Left ventricle myocardium superior (tissue), 1 donor: ENCODE measurements around the gene KCNIP1. TPM values are rescaled to one million over a fixed set of nuclear protein-coding genes. Genes with fewer than 3 reads are reported as not detected.

ENCODE experiments used
- ATAC-seq: fragments of 200-7000 bp; cut with Tn5 transposase; one replicate; pipeline ENCODE4 v1.9.1; 2020; ENCODE audit warnings: mild to moderate bottlenecking, moderate library complexity
- DNase-seq: peaks from one replicate; pipeline ENCODE4 v3.0.0-alpha.2; 2020
- intact Hi-C: fragments of 100-400 bp; cut with micrococcal nuclease; formaldehyde crosslinking; loops from one replicate; pipeline ENCODE4 v1.11.0; 2022
- total RNA-seq: library from RNA; stranded (reverse); fragmentation: NEBNext Ultra II Directional; extraction: Animal tissue kit (Norgen Biotek cat#: 25700); gene quantifications from one replicate; pipeline ENCODE4 v1.2.1, GENCODE V29; 2021
- donor health status: DM: no; HTN: yes; CAD: no; lungs with severe emphysema.

The KCNIP1 gene
- total RNA-seq, 1 donor from 2014 or later, result 0.20 TPM

DNA sequence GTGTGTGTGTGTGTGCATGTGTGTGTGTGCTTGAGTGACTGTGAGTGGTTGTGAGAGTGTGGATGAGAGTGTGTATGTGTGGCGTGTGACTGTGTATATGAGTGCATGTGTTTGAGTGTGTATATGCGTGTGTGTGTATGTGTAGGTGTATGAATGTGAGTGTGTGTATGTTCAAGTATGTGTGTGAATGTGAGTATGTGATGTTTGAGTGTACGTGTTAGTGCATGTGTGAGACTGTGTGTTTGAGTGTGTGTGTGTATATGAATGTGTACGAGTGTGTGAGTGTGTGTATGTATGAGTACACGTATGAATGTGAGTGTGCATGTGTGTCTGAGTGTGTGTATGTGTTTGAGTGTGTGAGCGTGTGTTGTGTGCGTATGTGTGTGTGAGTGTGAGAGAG lies 47.8 kb downstream of the KCNIP1 start:
- DNase-seq (no peak), ATAC-seq (no peak)
- intact Hi-C loops, result no loop called here

DNA sequence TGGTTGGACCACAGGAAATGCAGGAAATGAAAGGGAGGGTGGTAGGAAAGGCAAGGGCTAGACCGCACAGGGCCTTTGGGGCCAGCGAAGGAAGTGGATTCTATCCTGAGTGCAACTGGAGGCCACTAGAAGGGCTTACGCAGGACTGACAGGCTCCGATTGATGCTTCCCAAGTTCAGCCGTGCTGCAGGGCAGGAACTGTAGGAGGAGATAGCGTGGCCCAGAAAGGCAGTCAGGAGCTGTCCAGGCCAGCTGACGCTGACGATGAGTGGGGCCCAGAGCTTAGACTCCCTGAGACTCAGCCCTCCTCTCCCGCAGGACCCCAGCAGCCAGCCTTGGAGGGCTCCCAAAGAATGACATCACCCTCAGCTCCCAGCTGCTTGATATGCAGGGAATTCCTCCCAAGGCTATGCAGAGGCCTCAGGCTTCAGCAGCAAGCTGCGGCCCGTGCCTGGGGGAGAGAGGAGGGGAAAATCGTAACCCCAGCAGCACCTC lies 48.8 kb downstream of the KCNIP1 start:
- intact Hi-C loops, result no loop called here
- ATAC-seq (peak; percentile 97), DNase-seq (peak; percentile 85)

DNA sequence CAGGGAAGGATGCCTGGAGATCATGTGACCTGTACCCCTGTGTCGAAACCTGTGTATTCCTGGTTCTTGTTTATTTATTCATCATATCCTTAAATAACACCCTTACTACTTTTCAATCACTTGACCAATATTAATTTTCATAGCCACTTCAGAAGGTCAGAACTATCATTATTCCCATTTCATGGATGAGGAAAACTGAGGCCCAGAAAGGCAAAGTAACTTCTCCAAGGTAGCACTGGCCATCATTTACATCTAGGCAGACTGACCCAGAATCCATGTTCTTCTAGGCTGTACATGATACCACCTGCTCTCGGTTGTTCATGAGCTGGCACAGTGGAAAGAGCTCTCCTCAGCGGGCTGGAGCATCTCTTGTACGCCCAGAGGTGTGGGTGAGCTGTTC lies 49.4 kb downstream of the KCNIP1 start:
- no peak for ATAC-seq
- intact Hi-C loops, result no loop called here
- DNase-seq, result no peak

DNA sequence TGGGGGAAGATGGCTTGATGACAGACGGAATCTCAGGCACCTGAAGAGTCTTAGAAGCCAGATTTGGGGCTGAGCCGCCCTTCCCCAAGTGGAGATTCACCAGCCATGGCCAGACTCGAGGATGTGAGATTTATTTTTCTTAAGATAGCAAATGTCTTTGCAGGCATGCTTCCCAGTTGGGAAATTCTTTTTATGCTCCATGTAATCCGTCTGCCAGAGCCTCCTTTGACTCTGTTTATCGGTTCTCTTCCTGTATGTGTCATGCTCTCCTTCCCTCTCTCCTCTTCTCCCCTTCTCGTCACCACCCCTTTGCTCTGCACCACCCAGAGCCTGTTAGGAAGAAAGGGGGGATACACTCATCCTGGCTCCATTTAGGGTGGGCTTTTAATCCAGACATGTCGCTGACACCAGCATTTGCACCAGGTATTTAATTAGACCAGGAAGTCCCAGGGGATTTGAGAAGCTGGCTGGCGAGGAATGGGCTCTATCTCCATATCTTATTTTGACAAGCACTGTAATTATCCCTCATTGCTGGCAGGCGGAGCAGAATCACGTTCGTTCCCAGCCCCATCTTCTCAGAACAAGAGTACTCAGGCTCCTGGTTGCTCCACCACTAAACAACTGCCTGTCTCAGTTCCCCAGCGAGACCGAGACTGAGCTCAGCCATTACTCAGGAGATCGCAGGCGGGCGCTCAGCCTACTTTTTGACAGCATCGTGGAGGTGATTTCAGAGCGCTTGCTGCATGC lies 50.9 kb downstream of the KCNIP1 start:
- DNase-seq (peak; percentile 51), ATAC-seq (peak; percentile 66)
- intact Hi-C loops, result no loop called here

DNA sequence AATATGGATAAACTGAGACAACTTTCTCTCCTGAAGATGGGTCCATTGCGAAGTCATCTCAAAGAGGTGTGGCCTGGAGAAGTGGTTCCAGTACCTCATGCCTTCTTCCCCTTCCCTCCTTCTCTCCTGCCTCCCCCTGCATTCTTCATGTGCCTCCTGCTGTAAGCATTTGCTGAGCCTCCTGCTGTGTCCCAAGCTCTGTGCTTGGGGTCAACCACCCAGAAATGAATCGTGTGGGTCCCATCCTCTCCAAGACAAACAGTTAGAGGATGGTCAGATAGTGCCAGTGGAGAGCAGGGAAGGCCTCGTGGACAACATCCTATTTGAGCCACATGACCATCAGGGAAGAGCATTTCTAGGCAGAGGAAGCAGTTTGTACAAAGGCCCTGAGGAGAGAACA lies 53.5 kb downstream of the KCNIP1 start:
- ATAC-seq (no peak), DNase-seq (no peak)
- intact Hi-C loops, result no loop called here

DNA sequence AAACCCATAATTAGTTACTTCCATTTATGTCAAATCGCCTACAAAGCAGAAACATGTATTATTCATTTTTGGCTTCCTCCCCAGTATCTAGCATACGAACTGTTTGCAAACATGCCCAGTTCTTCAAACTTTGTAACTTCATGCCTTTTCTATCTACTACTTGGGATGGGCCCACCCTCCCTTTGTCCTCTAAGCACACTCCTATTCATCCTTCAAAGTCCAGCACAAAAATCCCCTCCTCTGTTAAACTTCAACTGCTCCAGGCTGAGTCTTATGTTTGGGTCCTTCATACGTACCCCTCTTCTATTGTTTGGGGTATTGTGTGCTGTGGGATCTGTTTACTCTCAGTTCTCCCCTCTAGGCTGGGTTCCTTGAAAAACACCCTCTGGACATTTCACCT lies 55.5 kb downstream of the KCNIP1 start:
- ATAC-seq, result no peak
- intact Hi-C loops, result no loop called here
- no peak for DNase-seq

DNA sequence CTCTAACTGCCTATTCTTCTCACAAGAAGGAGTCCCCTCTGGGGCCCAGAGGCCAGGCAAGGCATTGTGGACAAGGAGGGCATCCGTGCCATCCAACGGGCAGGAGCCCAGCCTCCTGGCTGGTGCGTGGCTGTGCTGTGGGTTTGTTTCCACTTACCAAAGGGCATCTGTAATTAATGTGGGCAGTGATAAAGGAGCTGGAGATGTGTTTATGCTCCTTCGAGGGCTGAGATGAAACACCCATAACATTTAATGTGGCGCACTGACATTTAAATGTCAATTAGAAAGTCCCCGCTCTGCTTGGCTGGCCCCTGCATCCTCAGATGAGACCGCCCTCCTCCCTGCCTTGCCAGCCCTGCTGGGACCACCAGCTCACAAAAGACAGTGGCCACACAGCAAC lies 57.1 kb downstream of the KCNIP1 start:
- DNase-seq (no peak), ATAC-seq (no peak)
- intact Hi-C loops, result no loop called here

DNA sequence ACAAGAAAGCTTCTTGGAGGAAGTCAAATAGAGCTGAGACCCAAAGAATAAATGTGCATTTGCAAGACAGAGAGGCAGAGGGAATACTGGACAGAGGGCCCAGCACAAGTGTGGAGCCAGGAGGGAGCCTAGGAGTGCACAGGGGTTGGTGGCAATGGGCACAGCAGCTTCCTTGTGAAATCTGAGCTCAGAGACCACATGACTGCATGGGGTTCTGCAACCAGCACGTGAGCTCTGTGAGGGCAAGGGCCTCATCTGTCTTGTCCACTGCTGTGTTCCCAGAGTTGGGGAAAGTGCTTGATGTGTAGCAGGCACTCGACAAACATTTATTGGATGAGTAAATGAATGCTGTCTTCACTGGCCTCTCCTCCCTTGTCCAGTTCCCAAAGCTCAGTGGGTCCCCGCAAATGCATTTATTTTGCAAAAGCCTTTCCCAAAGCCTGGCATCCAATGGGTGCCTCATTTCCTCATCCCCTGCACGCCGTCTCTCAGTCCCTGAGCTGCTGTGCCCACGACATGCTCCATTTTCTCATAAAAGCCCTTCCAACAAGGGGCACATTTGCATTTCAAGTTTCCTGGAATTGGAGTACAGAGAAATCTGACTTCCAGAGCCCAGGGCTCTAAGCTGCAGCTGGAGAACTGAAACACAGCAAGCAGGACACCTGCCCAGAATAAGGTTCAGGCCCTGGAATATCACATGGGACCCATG lies 58.5 kb downstream of the KCNIP1 start:
- ATAC-seq (no peak), DNase-seq (no peak)
- intact Hi-C loops, result no loop called here

DNA sequence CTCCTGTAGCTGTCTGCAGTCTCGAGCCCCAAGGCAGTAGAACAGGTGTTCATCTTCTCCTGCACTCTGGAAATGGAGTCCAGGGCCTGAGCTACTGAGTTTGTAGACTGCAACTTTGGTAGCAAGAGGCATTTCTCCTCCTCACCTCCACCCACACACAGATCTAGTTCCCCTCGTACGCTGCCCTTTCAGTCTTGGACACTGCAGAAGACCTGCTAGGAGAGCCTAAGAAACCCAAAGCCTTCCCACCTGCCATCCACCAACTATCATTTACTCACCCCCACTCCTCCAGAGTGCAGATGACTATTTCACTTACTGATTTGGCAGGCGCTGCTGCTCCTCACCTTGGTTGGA lies 59.0 kb downstream of the KCNIP1 start:
- no peak for DNase-seq
- no peak for ATAC-seq
- intact Hi-C loops, result no loop called here

DNA sequence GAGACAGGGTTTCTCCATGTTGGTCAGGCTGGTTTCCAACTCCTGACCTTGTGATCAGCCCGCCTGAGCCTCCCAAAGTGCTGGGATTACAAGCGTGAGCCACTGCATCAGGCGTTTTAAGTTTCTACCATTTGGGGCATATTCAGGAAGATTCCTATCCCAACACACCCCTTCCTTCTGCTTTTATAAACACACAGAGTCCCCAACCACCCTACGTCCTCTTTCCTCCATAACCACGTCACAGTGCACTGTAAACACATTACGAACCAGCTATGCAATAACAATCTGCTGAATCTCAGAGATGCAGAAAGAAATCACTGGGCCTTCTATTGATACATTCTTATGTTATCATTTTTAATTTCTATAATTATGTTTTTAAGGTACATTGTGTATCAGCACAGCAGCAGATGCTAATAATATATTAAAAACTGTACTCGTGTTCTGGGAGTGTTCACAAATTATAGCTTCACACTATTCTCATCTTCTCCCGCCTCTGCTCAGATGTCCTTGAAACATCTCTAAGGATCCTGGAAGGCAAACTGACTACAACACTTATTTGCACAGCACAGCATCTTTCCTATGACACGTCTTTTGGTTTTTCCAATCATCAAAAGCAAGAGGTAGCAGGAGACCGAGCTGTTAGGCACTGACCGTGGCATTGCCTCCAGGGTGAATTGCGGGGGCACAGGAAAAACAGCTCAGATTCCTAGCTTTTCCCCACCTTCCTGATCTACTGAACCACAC lies 60.2 kb downstream of the KCNIP1 start:
- ATAC-seq (no peak), DNase-seq (no peak)
- intact Hi-C loops, result no loop called here

DNA sequence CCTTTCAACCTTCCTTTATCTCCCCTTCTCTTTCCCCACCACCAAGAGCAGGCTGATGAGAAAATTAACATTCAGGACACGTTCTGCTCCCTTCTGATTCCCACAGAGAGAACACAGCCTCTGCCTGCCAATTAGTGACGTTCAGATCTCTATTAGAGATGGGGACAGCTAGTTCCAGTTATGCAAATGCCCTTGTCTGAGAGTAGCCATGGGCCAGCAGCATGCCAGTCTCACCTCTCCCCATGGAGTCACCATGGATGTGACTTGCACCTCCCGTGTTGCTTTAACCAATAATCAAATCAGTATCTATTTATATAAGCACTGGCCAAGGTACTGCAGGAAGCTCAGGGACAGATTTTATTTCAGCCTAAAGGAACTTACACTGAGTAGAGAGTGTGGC lies 61.3 kb downstream of the KCNIP1 start:
- ATAC-seq (no peak), DNase-seq (no peak)
- intact Hi-C loops, result no loop called here

DNA sequence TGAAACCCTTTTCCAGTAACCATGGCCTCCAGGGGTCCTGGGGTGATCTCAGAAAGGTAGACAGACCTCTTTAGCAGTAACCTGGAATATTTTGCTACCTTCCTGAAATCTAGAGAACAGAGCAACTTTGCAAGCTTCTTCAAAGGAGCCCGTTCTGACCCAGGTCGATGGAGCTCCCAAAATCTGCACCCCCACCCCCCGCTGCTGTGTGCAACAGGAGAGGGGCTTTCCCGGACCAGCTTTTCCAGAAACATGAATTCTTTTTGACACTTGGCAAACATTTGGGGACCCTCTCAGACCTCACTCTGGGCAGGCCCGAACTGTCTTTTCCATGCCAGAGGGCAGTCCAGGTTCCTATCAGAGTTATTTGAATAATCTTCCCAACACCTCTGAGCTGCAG lies 65.3 kb downstream of the KCNIP1 start:
- intact Hi-C loops, result no loop called here
- no peak for ATAC-seq
- DNase-seq, result no peak

DNA sequence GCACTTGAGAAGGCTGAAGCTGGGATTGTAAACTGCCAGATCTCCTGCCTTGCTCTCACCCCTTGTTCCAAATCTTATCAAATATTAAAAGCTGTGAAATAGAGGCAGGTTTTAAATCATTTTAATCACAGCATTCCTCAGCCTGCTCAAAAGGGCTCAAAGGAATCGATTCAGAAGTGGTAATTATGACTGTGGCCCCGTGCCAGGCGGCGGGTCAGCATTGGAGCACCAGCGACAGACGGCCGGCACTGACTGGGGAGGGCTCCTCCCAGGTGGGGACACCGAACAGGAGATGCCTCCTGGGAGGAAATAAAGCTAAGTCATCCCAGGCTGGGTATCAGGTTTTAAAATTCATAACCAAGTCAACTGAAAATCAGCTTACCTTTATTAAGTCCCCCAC lies 66.7 kb downstream of the KCNIP1 start:
- ATAC-seq, result no peak
- intact Hi-C loops, result no loop called here
- DNase-seq, result no peak

DNA sequence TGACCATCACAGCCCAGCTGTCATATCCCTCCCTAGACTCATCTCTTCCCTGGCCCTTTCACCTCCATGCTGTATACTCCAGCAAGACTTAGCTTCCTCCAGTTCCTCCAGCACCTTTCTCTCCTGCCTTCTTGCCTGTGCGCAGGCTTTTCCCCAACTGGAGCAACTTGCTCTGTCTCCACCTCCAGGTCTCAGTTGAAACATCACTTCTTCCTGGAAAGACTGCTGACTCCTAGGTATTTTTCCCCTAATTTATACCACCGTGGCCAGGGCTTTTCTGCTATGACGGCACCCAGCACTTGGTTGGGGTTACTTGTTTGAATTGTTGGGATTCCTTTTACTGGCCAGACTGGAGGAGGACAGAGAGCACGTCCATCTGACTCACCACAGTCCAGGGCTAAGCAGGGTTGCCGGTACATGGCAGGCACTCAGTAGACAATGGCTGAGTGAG lies 67.5 kb downstream of the KCNIP1 start:
- ATAC-seq (no peak), DNase-seq (no peak)
- intact Hi-C loops, result no loop called here

DNA sequence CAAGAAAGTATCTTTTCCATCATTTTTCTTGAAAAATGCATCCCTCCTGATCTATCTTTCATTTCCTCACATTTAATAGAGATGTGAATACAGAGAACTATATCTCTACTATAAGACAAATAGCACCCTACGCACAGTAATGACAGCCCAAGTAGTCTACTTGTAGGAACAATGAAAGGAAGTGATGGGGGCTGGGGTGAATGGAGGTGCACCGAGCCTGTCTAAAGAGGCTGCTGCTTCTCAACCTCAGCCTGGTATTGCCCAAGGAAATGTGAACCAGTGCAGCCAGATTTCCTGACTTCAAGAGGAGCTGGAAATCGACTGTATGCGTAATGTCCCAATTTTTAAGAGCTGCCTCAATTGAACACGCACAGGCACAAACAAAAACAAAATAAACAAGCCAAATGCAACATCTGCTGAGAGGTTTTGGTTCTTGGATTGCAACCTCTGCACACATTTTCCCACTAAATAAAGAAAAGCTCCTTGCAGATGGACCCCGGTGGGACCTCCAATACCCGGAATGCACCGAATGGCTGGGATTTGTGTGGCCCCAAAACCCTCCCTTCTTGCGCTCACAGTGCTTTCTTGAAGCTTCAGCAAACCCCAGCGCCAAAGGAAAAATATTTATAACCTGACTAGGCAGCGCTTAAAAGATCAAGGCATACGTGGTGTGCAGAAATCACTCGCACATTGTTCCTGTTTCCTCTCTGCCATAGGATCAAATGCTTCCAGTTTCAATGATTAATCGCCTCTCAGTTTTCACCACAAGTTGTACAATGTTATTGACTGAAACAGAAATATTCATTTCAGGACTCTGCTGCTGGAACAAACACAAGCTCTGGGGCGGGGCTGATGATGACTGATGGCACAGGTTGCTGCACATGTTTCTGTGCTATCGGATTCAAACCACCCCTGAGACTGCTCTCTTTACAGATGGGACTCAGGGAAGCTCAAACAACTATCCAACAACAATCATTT lies 68.3 kb downstream of the KCNIP1 start:
- no peak for ATAC-seq
- intact Hi-C loops, result no loop called here
- DNase-seq, result no peak

DNA sequence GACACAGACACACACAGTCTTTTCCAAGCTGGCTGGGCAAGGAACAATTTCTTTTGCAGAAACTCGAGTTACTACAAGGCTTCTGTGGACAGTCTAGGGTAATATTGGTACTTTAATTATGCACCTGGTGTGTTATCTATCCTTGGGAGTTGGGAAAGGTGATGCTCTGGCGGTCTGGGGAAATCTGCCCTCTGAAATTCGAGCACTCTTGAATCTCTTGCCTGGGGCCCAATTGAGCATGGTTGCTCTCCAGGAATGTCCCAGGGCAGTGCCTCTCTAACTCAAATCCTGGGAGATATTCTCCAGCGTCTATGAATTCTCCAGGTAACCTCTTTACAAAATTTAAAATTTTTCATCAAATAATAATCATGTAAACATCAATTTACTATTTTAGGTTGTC lies 69.3 kb downstream of the KCNIP1 start:
- DNase-seq (no peak), ATAC-seq (no peak)
- intact Hi-C loops, result no loop called here

DNA sequence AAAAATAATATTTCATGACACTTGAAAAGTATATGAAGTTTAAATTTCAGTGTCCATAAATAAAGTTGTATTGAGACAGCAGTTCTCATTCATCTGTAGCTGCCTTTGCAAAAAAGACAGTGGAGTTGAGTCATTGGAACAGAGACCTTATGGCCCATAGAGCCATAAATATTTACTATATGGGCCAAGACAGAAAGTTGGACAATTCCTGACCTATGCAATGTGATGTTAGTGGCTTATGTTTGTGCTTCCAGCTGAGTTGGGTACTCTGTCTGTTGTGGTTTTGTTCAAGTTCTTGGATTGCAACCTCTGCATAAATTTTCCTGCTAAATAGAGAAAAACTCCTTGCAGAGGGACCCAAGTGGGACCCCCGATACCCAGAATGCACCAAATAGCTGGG lies 69.8 kb downstream of the KCNIP1 start:
- no peak for ATAC-seq
- DNase-seq, result no peak
- intact Hi-C loops, result no loop called here

DNA sequence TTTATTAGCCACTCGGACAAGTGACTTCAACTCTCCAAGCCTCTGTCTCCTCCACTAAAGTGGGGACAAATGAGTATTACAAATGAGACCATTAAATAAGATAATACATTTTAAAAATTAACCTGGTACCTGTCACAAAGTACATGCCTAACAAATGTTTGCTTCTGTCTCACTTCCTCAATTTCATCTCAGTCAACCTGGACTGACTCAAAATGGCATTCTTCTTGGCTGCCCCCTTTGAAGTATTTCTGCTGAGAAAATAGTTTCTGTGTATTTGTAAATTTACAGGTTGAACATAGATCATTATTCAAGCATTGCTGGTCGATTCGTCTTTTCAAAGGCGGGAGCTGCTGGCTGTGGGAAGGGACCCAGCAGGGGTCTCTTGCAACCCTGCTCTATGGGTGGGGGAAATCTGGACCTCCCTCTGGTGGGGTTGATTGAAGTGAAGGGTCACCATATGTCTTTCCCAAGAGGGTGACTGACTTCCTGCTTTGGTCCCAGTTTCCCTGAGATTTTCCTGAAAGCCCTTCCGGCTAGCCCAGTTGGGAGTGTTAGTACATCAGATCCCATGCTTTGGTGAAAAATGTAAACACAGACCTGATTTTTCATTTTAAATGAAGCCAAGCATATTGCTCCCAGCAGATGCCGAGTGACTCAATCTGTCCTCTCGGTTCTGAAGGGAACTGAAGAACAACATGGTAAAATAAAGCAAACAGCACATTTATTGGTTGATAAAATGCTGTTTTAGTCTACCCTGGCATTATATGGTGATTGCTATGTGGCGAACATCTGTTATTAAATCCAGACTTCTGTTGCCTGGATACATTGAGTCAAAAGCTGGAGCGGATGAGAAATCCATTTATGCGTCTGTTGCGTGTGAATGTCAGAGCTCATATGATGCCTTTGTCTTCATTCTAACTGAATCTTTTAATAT lies 73.0 kb downstream of the KCNIP1 start:
- intact Hi-C loops, result no loop called here
- DNase-seq (no peak), ATAC-seq (no peak)
